ENCODE data around the gene MACIR.
"Not testable (repeated sequence)": the region's sequence is repeated elsewhere in the genome, so short reads cannot be mapped to it uniquely, and the experiment has no call there.

The MACIR gene, protein sequence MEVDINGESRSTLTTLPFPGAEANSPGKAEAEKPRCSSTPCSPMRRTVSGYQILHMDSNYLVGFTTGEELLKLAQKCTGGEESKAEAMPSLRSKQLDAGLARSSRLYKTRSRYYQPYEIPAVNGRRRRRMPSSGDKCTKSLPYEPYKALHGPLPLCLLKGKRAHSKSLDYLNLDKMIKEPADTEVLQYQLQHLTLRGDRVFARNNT

DNA sequence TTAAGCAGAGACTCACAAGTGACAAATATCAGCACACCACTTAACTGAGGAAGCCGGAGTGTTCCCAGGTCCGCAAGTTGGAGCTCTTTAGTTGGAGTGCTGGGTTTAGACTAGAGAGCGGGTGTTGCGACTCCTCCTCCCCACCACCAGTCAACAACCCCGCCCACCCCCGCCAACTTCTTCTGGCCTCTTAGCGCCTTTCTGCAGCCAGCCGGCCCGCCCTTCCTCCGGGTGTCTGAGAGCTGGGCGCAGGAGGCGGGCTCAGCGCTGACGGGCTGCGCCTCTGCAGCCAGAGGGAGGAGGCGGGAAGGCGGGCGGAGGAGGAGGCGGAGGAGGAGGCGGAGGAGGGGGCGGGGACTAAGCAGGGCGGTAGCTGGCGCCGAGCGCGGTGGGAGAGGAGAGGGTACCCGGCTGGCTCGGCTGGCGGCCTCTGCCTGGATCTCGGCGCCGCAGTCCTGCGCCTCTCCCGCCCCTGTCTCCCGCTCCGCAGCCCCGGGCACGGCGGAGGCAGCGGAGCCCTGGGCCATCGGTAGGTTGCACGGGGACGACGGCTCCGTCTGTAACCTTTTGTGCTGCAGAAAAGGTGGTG, at the start of gene MACIR:
MACIR (plus strand) TSS at position 396 of the 589 bp plus-strand sequence. CDS start 17,157 bp downstream, outside the sequence.
- peak; percentile 87 for DNase-seq

DNA sequence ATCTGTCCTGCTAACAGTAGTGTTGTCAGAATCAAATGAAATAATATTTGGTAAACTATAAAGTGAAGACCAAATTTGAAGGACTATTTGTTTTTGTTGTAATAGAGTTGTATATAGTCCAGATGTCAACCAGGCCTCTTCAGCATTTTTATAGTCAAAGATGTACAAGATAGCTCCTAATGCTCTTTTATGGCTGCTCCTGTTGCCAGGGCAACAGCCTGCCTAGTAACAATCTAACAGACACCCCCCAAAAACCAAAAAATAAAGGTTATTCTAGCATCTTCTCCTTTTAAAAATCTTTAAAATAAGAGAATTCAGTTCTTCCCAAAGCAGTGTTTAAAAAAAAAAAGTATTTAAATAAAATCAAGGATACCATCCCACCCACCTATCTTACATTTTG, 49.5 kb upstream of the MACIR start:
- DNase-seq, result no peak

DNA sequence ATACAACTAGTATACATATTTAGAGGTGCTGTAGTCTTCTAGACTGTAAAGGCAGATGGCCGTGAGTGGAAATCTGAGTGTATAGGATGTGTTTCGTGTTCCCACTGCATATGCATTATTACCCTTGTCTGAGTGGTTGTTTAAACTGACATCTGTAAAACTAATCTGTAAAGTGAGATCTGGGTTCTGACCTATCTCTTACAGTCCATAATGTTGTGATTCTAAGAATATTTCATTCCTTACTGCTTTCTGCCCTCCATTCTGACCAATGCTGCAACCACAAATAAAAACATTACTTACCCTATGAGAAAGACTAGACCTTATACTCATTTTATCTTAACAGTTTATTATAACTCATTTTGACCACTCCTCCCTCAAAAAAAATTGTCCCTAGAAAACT, 47.6 kb upstream of the MACIR start:
- DNase-seq, result no peak

DNA sequence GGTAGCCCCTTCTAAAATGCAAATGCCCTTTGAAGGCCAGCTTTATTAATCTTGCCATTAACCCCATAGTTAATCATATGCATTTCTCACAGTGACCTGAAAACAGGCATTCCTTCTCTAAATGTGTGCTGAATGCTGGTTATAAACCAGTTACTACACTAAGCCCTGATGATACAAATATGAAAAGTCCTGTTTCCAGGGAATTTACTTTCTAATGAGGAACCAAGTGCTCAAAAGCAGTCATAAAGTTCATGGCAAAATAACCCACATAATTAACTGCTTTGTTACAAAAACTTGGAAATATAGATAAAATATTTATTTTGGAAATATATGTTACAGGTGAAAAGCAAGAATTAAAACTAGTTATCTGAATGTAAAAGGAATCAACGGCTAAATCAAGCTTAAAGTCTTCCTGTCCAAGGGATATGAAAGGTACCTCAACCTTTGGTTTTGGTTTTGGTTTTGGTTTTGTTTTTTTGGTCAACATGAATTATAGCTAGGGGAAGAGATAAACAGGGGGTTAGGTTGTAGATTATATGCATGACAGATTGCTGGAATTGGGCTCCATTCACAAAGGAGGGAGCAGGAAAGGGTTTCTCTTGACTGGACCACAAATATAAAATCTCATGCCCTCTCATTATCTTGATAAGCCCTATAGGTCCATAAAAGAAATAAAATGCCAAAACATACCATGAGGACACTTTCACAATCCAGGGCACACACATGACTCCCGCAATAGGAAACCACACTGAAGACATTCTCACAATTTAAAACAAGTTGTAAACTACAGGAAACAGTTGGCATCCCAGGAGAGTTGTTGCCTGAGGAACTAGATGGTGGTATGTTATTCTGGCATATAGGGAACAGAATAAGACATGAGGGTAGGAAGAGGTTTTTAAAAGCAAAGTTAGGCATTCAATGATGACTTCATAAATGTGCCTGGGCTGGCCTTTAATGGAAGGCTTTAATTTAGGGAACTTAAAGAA, 46.7 kb upstream of the MACIR start:
- no peak for DNase-seq

DNA sequence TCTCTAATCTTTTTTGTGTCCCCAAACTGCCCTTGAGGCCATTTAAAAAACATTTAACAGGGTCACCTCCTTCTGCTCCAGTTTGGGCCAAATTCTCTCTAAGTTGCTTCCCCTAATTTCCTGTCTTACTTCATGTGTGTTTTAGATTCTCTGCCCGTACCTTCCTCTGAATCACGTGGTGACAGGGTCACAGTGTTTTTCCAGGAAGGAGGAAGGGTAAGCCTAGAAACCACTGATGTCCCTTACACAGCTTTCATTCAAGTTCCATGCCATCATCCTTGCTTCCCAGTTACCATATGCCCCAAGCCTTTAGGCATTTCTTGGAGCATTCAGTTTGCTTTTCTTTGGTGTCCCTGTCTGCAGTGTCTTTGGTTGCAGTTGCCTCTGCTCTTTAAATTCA, 42.4 kb upstream of the MACIR start:
- DNase-seq, result no peak

DNA sequence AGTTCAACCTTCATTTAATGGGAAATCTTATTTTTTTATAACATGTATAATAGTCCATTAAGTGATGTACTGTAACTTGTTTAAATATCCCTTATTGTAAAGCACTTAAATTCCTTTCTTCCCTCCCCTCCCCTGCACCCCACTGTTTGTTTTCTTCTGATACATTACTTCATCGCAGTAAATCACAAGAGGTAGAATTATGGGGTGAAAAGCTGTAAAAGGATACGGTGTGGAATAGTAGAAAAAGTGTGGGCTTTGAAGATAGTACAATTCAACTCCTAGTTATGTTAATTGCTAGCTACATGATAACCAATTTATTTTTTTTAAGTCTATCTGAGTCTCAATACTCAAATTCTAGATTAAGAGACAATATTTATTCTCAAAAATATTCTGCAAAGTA, 41.9 kb upstream of the MACIR start:
- no peak for DNase-seq

DNA sequence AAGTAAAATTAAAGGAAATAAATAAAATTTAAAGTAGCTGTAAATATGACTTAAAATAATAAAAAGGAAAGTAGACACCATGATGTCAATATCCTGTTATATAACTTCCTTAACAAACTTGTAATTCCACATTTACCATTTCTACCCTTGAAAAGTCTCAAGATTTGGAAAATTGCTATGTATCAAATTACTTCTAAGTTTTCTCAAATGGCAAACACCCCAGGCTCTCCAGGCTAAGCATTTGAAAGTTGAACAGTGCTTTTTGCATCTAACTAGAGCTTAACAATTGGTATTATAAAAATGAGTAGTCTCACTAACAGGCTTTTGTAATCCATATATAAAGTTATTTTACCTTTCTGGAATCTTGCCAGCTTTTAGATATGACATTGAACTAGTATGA, 41.5 kb upstream of the MACIR start:
- no peak for DNase-seq

DNA sequence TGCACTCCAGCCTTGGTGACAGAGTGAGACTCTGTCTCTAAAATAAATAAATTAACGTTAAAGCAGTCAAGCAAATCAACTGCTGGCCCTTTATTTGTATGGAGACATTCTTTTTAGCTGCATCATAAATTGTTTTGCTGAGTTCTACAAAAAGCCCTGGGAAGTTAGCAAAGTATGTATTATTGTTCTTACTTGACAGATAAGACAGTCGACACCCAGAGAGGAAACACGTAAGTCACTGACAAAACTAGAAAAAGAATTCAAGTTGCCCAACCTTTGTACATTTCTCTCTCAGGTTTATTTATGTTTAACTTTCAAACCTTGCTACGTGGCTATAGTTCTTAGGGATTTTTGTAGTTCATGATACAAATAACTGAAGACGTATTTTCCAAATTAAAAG, 40.4 kb upstream of the MACIR start:
- no peak for DNase-seq

DNA sequence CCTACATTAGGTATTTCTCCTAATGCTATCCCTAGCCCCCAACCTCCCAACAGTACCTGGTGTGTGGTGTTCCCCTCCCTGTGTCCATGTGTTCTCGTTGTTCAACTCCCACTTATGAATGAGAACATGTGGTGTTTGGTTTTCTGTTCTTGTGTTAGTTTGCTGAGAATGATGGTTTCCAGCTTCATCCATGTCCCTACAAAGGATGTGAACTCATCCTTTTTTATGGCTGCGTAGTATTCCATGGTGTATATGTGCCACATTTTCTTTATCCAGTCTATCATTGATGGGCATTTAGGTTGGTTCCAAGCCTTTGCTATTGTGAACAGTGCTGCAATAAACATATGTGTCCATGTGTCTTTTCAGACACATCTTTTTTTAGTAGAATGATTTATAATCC, 39.5 kb upstream of the MACIR start:
- not testable (repeated sequence) for DNase-seq

DNA sequence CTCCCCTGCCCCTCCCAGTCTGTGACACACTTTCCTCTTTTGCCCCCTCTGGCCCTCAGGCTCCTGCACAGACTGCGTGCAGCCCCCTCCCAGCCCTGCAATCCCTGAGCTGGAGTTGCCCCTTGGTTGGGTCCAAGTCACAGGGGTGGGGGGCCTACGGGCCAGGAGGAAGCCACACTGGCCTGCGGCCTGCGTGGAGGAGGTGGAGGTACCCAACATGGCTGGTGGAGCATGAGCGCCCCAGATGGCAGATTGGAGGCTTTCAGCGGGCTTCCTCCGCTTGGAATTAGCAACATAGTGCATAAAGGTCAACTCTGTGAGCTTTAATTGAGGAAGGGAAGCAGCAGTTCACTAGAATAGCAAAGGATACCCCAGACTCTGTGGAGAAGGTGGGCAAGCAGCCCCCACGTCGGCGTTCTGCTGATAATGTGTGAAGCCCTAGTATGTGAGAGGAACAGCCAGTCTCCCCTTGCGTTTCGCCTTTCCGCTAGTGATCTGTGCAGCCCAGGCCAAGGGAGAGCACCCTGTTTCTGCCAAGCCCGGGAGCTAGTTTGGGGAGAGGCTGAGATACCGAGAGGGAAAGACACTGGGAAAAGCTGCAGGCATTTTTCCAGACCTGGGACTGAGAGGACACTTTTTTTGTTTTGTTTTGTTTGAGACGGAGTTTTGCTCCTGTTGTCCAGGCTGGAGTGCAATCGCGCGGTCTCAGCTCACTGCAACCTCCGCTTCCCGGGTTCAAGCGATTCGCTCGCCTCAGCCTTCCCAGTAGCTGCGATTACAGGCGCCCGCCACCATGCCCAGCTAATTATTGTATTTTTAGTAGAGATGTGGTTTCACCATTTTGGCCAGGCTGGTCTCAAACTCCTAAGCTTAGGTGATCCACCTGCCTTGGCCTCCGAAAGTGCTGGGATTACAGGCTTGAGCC, 35.3 kb upstream of the MACIR start:
- no peak for DNase-seq

DNA sequence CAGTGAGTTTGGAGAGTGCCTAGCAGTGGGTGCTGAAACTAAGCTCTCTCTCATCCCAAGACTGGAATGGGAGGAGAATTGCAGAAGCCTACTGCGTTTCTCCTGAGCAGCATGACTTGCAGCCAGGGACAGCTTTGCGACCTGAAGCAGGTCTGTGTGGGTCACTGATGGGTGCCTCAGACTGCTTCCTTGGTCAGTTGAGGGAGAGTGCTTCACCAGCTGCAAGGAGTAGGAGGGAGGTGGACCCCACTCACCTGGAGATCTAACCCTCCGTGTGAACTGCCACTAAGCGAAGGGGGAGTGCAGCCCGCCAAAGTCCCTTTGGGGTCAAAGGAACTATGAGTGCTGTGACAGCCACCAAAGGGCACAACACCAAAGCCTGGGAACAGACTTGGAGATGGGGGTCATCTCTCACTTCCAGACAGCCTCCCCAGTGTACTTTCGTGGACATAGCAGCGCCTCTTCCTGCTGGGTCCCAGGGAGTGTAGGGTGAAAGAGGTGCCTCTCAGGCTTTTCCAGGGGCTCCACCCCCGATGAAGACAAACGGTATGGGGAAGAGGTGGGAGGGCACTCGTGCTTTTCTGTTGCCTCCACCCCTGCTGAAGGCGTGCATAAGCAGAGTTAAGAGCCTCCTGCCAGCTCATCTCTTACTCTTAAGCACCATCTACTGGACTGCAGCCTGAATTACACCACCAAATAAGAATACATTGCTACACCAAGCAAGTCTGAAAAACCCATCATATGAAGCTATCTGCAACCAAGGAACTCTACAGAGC, 34.3 kb upstream of the MACIR start:
- DNase-seq, result peak; percentile 13

DNA sequence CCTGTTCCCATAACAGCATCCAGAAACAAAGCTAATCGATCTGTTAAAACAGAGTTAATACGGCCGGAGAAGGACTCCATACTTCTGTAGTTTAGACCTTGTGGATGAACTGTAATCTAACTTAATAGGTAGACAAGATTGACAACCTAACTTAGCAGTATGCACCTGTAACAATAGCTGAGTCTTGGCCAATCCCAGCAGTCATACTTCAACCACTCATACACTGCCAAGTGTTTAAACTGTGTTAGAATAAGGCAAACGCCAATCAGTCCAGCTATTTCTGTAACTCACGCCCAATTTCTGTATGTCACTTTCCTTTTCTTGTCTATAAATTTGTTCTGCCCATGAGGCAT, 33.7 kb upstream of the MACIR start:
- DNase-seq, result no peak

DNA sequence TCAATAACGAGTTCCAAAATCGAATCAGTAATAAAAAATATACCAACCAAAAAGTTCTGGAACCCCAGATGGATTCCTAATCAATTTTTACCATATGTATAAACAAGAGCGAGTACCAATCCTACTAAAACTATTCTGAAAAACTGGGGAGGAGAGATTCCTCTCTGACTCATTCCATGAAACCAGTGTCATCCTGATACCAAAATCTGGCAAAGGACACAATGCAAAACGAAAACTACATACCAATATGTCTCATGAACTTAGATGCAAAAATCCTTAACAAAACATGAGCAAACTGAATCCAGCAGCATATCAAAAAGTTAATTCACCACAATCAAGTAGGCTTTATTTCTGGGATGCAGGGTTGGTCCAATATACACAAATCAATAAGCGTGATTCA, 30.5 kb upstream of the MACIR start:
- DNase-seq, result no peak

DNA sequence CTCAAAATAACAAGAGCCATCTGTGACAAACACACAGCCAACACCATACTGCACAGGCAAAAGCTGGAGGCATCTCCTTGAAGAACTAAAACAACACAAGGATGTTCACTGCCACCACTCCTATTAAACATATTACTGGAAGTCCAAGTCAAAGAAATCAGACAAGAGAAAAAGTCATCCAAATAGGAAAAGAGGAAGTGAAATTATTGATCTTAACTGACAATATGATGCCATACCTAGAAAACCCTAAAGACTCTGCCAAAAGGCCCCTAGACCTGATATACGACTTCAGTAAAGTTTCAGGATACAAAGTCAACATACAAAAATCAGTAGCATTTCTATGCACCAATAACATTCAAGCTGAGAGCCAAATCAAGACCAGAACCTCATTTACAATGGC, 30.0 kb upstream of the MACIR start:
- DNase-seq, result no peak

DNA sequence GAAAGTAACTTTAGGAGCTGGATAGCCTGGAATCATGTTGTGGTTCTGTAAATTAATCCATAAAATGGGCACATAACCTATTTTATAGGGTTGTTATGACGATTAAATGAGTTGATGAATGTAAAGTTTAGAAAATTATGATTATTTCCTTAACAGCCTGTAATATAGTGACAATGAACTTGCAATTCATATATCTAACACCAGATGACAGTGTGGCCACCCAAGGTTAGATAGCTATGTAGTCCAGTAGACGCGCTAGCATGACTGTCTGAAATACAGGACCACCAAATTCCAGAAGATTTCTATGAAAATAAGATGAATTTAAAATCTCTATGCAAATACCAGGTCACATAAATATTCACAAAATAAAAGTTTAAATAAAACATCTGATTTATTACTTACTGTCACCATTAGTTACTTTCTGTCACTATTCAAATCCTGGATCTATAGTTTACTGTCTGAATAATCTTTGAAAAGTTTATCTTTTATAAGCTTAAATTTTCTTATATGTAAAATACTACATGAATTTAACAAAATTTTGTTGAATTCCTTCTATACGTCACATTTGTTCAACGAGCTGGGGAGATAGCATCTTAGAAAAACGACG, 26.1 kb upstream of the MACIR start:
- peak; percentile 30 for DNase-seq

DNA sequence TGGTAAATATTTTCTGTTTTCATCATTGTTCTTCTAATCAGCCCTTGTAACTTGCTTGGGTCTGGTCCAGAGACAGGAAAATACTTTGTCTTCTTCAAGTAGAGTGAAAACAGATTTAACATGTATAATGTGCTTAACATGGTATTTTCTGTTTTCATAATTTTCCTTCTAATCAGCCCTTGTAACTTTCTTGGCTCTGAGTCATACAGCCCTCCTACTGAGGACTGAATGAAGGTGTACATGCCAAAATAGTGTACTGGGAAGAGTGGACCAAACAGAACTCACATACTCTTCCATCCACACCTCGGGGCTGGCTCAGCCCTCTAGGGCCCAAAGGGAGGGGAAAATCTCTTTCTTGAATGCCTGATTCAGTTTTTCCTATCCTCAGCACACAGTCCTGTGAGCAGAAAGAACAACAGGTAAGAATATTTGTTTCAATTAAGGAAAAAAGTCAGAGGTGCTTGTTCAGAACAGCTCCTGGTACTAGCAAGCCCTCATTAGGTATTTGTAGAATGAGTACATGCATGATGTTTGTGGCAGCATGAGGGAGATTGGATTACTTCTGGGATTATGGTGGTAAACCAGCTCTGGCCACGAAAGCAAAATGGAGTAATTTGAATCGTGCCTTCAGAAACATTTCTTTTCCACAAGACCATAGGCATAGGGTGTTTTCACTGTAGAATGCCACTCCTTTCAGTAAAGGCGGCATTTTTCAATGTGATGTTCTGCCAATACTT, 24.2 kb upstream of the MACIR start:
- DNase-seq, result no peak

DNA sequence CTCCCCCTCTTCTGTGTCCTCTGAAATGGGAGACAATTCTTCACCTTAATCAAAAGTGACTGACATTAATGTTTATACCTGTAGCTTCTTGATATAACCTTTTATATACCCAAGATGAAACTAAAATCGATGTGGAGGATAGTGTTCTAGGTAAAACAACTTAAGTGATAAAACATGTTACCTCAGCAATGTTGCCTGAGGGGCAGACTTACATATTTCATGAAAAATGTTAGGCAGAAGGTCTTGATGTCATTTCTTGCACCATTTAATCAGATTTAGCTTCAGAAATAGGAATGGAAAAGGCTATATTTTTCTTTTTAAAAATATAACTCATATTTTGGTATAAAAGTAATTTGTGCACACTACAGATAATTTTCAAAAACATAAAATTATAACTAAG, 22.7 kb upstream of the MACIR start:
- no peak for DNase-seq

DNA sequence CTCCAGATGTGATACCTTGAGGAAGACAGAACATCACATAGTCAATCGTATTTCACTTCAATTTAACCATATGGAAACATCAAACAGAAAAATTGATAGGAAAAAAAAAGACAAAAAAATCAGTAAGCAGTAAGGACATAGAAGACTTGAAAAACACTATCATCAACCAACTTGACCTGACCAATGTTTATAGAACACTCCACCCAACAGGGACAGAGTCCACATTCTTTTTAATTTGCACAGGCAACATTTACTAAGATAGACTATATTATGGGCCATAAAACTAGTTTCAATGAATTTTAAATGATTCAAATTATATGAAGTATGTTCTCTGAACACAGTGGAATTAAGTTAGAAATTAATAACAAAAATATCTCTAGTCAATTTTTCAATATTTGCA, 20.8 kb upstream of the MACIR start:
- no peak for DNase-seq

DNA sequence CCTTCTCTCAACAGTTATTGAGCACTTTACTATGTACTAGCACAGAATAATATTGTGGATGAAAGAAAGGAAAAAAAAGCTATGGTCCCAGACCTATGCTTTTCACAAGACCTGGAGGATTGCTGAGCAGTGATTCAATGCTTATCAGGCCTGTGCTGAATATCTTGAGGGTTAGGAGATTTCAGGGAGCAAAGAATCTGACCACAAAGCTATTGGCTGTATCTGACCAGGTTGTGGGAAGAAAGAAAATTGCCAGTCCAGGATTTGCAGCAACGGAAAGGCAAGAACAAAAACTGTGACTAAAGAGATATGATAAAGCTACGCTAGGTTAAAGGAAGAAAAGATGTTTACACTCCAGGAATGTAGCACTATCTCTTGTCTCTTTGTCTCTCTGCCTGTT, 14.9 kb upstream of the MACIR start:
- no peak for DNase-seq

DNA sequence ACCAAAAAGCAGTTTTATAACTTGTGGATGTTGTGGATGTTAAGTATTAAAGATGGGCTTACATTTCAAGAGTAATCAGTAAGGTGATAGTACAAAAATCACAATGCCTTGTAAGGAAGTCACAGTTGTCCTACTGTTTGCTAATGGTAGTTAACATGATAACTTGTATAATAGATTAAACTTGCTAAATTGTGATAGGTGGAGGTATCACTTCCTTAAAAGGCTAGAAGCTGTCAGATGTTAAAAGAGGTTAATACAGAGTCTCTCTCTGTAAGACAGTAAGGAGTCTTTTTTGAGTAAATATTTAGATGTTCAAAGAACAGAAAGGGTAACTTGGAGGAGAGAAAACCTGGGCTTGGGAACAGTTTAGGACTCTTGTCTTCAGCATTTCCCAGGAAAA, 14.2 kb upstream of the MACIR start:
- DNase-seq, result no peak

DNA sequence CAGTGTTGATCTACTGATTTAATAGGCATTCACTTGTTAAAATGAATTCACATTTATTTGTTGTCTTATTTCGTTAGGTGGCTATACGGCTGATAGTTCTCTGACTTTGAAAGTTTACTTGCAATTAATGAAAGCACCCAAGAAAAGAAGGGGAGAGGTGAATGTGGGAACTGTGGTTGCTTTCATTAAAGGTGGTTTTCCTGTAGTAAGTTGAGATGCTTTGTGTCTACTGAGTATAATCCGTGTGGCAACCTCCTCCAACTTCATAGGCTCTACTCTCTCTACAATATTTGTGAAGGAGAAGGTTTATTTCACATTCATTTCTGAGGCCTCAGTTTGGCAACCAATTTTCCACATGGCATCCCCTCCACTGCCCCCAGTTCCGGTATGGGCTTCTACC, 12.8 kb upstream of the MACIR start:
- DNase-seq, result peak; percentile 4

Data from NCI-H1694 (cell line).